Activated naive CD8-positive, alpha-beta T cell treated with anti-CD3 and anti-CD28 coated beads, Interleukin-2, amount 50 U/mL, for 24 hours (primary cell): ENCODE data around the gene CD44.

Source experiments
- ATAC-seq: fragments of 150-1000 bp; cut with Tn5 transposase; one replicate; pipeline ENCODE4 v1.10.0; 2021
- DNase-seq: peaks from one replicate; pipeline ENCODE4 v3.0.0; 2021
- H3K27ac Mint-ChIP-seq: one replicate; pipeline ENCODE4 v1.8.0; 2021; ENCODE audit warnings: mild to moderate bottlenecking, mixed read lengths
- H3K27me3 Mint-ChIP-seq: one replicate; pipeline ENCODE4 v1.8.0; 2021; ENCODE audit warnings: mixed read lengths
- H3K36me3 Mint-ChIP-seq: one replicate; pipeline ENCODE4 v1.8.0; 2021; ENCODE audit warnings: low read depth, mixed read lengths
- H3K4me1 Mint-ChIP-seq: one replicate; pipeline ENCODE4 v1.8.0; 2021; ENCODE audit warnings: mixed read lengths
- H3K4me3 Mint-ChIP-seq: one replicate; pipeline ENCODE4 v1.8.0; 2021; ENCODE audit warnings: mild to moderate bottlenecking, moderate library complexity, mixed read lengths
- H3K9me3 Mint-ChIP-seq: one replicate; pipeline ENCODE4 v1.8.0; 2021; ENCODE audit warnings: mixed read lengths

The CD44 gene

GRCh38 chr11:35141571-35141971, 2.6 kb downstream of the CD44 start:
- H3K27me3 Mint-ChIP-seq, result no peaks in the 10 kb centered on the region
- peak overlapping the region; percentile 93 for H3K4me3 Mint-ChIP-seq
- H3K4me1 Mint-ChIP-seq, result peaks cover 72% of the 10 kb centered on the region
- ATAC-seq (no peak), DNase-seq (no peak)
- H3K36me3 Mint-ChIP-seq, result peaks cover 51% of the 10 kb centered on the region
- H3K9me3 Mint-ChIP-seq, result no peaks in the 10 kb centered on the region
- H3K27ac Mint-ChIP-seq, result peak overlapping the region; percentile 94

GRCh38 chr11:35142481-35143075, 3.6 kb downstream of the CD44 start:
- peaks cover 61% of the 10 kb centered on the region for H3K36me3 Mint-ChIP-seq
- no peaks in the 10 kb centered on the region for H3K9me3 Mint-ChIP-seq
- peaks cover 75% of the 10 kb centered on the region for H3K4me1 Mint-ChIP-seq
- DNase-seq, result no peak
- no peak for ATAC-seq
- peak overlapping the region; percentile 77 for H3K27ac Mint-ChIP-seq
- H3K27me3 Mint-ChIP-seq, result no peaks in the 10 kb centered on the region
- peak overlapping the region; percentile 93 for H3K4me3 Mint-ChIP-seq

- Mint-ChIP-seq H3K4me3 (peak overlapping the region; percentile 93), H3K4me1 (peaks cover 75% of the 10 kb centered on the region), H3K27me3 (no peaks in the 10 kb centered on the region), H3K36me3 (peaks cover 69% of the 10 kb centered on the region), H3K27ac (peak overlapping the region; percentile 98), H3K9me3 (no peaks in the 10 kb centered on the region)
- no peak for DNase-seq
- no peak for ATAC-seq
Observed at GRCh38 chr11:35143297-35144135, 4.5 kb downstream of the CD44 start.

- ATAC-seq, result peak; percentile 64
- peak overlapping the region; percentile 93 for H3K4me3 Mint-ChIP-seq
- peak; percentile 66 for DNase-seq
Observed at GRCh38 chr11:35144136-35144741, 5.3 kb downstream of the CD44 start.

GRCh38 chr11:35144806-35145205, 5.8 kb downstream of the CD44 start:
- DNase-seq, result no peak
- Mint-ChIP-seq H3K36me3 (peaks cover 77% of the 10 kb centered on the region), H3K4me1 (peaks cover 85% of the 10 kb centered on the region), H3K9me3 (no peaks in the 10 kb centered on the region), H3K27ac (peak overlapping the region; percentile 98), H3K27me3 (no peaks in the 10 kb centered on the region), H3K4me3 (peak overlapping the region; percentile 93)
- no peak for ATAC-seq

More at GRCh38 chr11:35144136-35144741, 5.3 kb downstream of the CD44 start:
- peaks cover 75% of the 10 kb centered on the region for H3K36me3 Mint-ChIP-seq
- H3K9me3 Mint-ChIP-seq, result no peaks in the 10 kb centered on the region
- H3K27me3 Mint-ChIP-seq, result no peaks in the 10 kb centered on the region
- H3K27ac Mint-ChIP-seq, result peak overlapping the region; percentile 98
- H3K4me1 Mint-ChIP-seq, result peaks cover 79% of the 10 kb centered on the region

GRCh38 chr11:35145271-35145670, 6.3 kb downstream of the CD44 start:
- Mint-ChIP-seq H3K27ac (peak overlapping the region; percentile 98), H3K27me3 (no peaks in the 10 kb centered on the region), H3K4me1 (peaks cover 89% of the 10 kb centered on the region), H3K9me3 (no peaks in the 10 kb centered on the region), H3K4me3 (peak overlapping the region; percentile 93), H3K36me3 (peaks cover 76% of the 10 kb centered on the region)
- DNase-seq, result peak; percentile 63
- ATAC-seq, result peak; percentile 26

- peak; percentile 75 for DNase-seq
- Mint-ChIP-seq H3K27ac (peak overlapping the region; percentile 98), H3K27me3 (no peaks in the 10 kb centered on the region), H3K36me3 (peaks cover 76% of the 10 kb centered on the region), H3K4me3 (peak overlapping the region; percentile 93), H3K4me1 (peaks cover 96% of the 10 kb centered on the region), H3K9me3 (no peaks in the 10 kb centered on the region)
- ATAC-seq, result peak; percentile 58
Observed at GRCh38 chr11:35146074-35146521, 7.1 kb downstream of the CD44 start.

GRCh38 chr11:35146711-35147110, 7.7 kb downstream of the CD44 start:
- H3K27ac Mint-ChIP-seq, result peak overlapping the region; percentile 98
- ATAC-seq, result peak; percentile 25
- H3K9me3 Mint-ChIP-seq, result no peaks in the 10 kb centered on the region
- peaks cover 75% of the 10 kb centered on the region for H3K36me3 Mint-ChIP-seq
- no peaks in the 10 kb centered on the region for H3K27me3 Mint-ChIP-seq
- H3K4me1 Mint-ChIP-seq, result peaks cover 97% of the 10 kb centered on the region
- DNase-seq, result no peak
- H3K4me3 Mint-ChIP-seq, result peak overlapping the region; percentile 93

GRCh38 chr11:35147235-35147634, 8.3 kb downstream of the CD44 start:
- Mint-ChIP-seq H3K9me3 (no peaks in the 10 kb centered on the region), H3K36me3 (peaks cover 75% of the 10 kb centered on the region), H3K4me1 (peaks cover 97% of the 10 kb centered on the region), H3K27ac (peak overlapping the region; percentile 98), H3K4me3 (peak overlapping the region; percentile 93), H3K27me3 (no peaks in the 10 kb centered on the region)
- no peak for DNase-seq
- no peak for ATAC-seq

- peaks cover 99% of the 10 kb centered on the region for H3K4me1 Mint-ChIP-seq
- H3K27ac Mint-ChIP-seq, result peak overlapping the region; percentile 98
- no peak for ATAC-seq
- peak overlapping the region; percentile 57 for H3K4me3 Mint-ChIP-seq
- no peaks in the 10 kb centered on the region for H3K9me3 Mint-ChIP-seq
- H3K36me3 Mint-ChIP-seq, result peaks cover 79% of the 10 kb centered on the region
- peak; percentile 52 for DNase-seq
- H3K27me3 Mint-ChIP-seq, result no peaks in the 10 kb centered on the region
Observed at GRCh38 chr11:35148163-35148837, 9.3 kb downstream of the CD44 start.

GRCh38 chr11:35150454-35150853, 11.5 kb downstream of the CD44 start:
- peak overlapping the region; percentile 98 for H3K27ac Mint-ChIP-seq
- H3K27me3 Mint-ChIP-seq, result no peaks in the 10 kb centered on the region
- ATAC-seq, result no peak
- no peak overlapping the region for H3K4me3 Mint-ChIP-seq
- peaks cover 4% of the 10 kb centered on the region for H3K9me3 Mint-ChIP-seq
- peaks cover 99% of the 10 kb centered on the region for H3K4me1 Mint-ChIP-seq
- peaks cover 88% of the 10 kb centered on the region for H3K36me3 Mint-ChIP-seq
- DNase-seq, result no peak

- Mint-ChIP-seq H3K4me3 (no peak overlapping the region), H3K36me3 (peaks cover 87% of the 10 kb centered on the region), H3K27me3 (no peaks in the 10 kb centered on the region), H3K9me3 (peaks cover 4% of the 10 kb centered on the region), H3K4me1 (peaks cover 99% of the 10 kb centered on the region), H3K27ac (peak overlapping the region; percentile 98)
- DNase-seq (no peak), ATAC-seq (no peak)
Observed at GRCh38 chr11:35151241-35151640, 12.3 kb downstream of the CD44 start.

GRCh38 chr11:35151683-35152280, 12.8 kb downstream of the CD44 start:
- peaks cover 99% of the 10 kb centered on the region for H3K4me1 Mint-ChIP-seq
- peak overlapping the region; percentile 98 for H3K27ac Mint-ChIP-seq
- no peak overlapping the region for H3K4me3 Mint-ChIP-seq
- no peak for DNase-seq
- peaks cover 83% of the 10 kb centered on the region for H3K36me3 Mint-ChIP-seq
- H3K27me3 Mint-ChIP-seq, result no peaks in the 10 kb centered on the region
- peaks cover 4% of the 10 kb centered on the region for H3K9me3 Mint-ChIP-seq
- no peak for ATAC-seq

- Mint-ChIP-seq H3K27ac (peak overlapping the region; percentile 79), H3K36me3 (peaks cover 78% of the 10 kb centered on the region), H3K4me3 (no peak overlapping the region), H3K9me3 (peaks cover 4% of the 10 kb centered on the region), H3K27me3 (no peaks in the 10 kb centered on the region), H3K4me1 (peaks cover 99% of the 10 kb centered on the region)
- ATAC-seq (no peak), DNase-seq (no peak)
Observed at GRCh38 chr11:35152575-35152974, 13.6 kb downstream of the CD44 start.
